GM12892 (cell line): ENCODE measurements around the gene CNTNAP2.
"Not testable (repeated sequence)": the region's sequence is repeated elsewhere in the genome, so short reads cannot be mapped to it uniquely, and the experiment has no call there.

Source experiments
- DNase-seq: peaks from one replicate; pipeline ENCODE4 v3.0.0; 2011; ENCODE audit not compliant: insufficient read length
- FAIRE-seq: peaks from 2 replicates; lab custom pipeline; 2011; peaks lifted over from hg19 to GRCh38; lab: Jason Lieb, UNC
- POLR2A ChIP-seq: IDR thresholded peaks from 2 replicates; pipeline ENCODE4 v1.6.1; 2011; ENCODE audit warnings: low read depth, low read length, control low read depth
- POLR2AphosphoS5 ChIP-seq: IDR thresholded peaks from 2 replicates; pipeline ENCODE4 v1.6.1; 2011; ENCODE audit warnings: low read depth, low read length, control low read depth
- TAF1 ChIP-seq: IDR thresholded peaks from 2 replicates; pipeline ENCODE4 v1.6.1; 2011; ENCODE audit warnings: low read depth, mild to moderate bottlenecking, control low read depth, low read length, borderline replicate concordance

CNTNAP2 gene

GRCh38 chr7:147700702-147701101 lies 1584.1 kb downstream of the CNTNAP2 start:
- TF ChIP-seq POLR2A = no peak
- no peak for TF ChIP-seq TAF1
- TF ChIP-seq POLR2AphosphoS5 = no peak
- DNase-seq (no peak), FAIRE-seq (no peak)

- no peak for DNase-seq
- TF ChIP-seq POLR2A = no peak
- TF ChIP-seq POLR2AphosphoS5 = no peak
- no peak for TF ChIP-seq TAF1
- no peak for FAIRE-seq
These were observed 1591.3 kb downstream of the CNTNAP2 start for GRCh38 chr7:147707926-147708325.

- no peak for TF ChIP-seq POLR2AphosphoS5
- no peak for TF ChIP-seq POLR2A
- no peak for TF ChIP-seq TAF1
- DNase-seq (no peak), FAIRE-seq (no peak)
These were observed 1592.3 kb downstream of the CNTNAP2 start for GRCh38 chr7:147708871-147709270.

- TF ChIP-seq POLR2AphosphoS5 = no peak
- no peak for TF ChIP-seq TAF1
- no peak for TF ChIP-seq POLR2A
- FAIRE-seq (no peak), DNase-seq (no peak)
These were observed 1594.8 kb downstream of the CNTNAP2 start for GRCh38 chr7:147711447-147711846.

- TF ChIP-seq TAF1 (no peak), POLR2AphosphoS5 (no peak), POLR2A (no peak)
- FAIRE-seq (no peak), DNase-seq (no peak)
These were observed 1605.6 kb downstream of the CNTNAP2 start for GRCh38 chr7:147721962-147722830.

- no peak for TF ChIP-seq TAF1
- no peak for TF ChIP-seq POLR2A
- TF ChIP-seq POLR2AphosphoS5 = no peak
- DNase-seq (no peak), FAIRE-seq (no peak)
These were observed 1606.9 kb downstream of the CNTNAP2 start for GRCh38 chr7:147723536-147723935.

- DNase-seq = no peak
- TF ChIP-seq TAF1 (no peak), POLR2A (no peak), POLR2AphosphoS5 (no peak)
- no peak for FAIRE-seq
These were observed 1614.7 kb downstream of the CNTNAP2 start for GRCh38 chr7:147731311-147731710.

- FAIRE-seq, DNase-seq: not testable (repeated sequence)
These were observed 1621.1 kb downstream of the CNTNAP2 start for GRCh38 chr7:147737559-147738214.

- DNase-seq = no peak
- FAIRE-seq = no peak
- TF ChIP-seq POLR2AphosphoS5 (no peak), TAF1 (no peak), POLR2A (no peak)
These were observed 1625.7 kb downstream of the CNTNAP2 start for GRCh38 chr7:147742301-147742700.

- FAIRE-seq = no peak
- no peak for TF ChIP-seq POLR2A
- no peak for TF ChIP-seq POLR2AphosphoS5
- DNase-seq = no peak
These were observed 1639.7 kb downstream of the CNTNAP2 start for GRCh38 chr7:147756300-147756699.

GRCh38 chr7:147759327-147759943 lies 1642.8 kb downstream of the CNTNAP2 start:
- FAIRE-seq (no peak), DNase-seq (no peak)
- TF ChIP-seq POLR2AphosphoS5 = no peak
- TF ChIP-seq POLR2A = no peak
- no peak for TF ChIP-seq TAF1
